GM06990 (cell line): ENCODE data around the gene TGIF1.
A peak's percentile ranks its signal among the peaks of the same experiment; 100 is the strongest.

Experiments used
- DNase-seq: peaks from one replicate; pipeline ENCODE4 v3.0.0-alpha.2; 2011; ENCODE audit not compliant: insufficient read length; ENCODE audit errors: extremely low read depth
- H3K27me3 ChIP-seq: replicated peaks from 2 replicates; pipeline ENCODE4 v1.6.0; 2011; ENCODE audit warnings: low read length; ENCODE audit not compliant: control insufficient read depth, insufficient read depth
- H3K36me3 ChIP-seq: 2 replicates; pipeline ENCODE4 v1.5.1; 2011; ENCODE audit warnings: low read length; ENCODE audit not compliant: control insufficient read depth, insufficient read depth
- H3K4me3 ChIP-seq: replicated peaks from 2 replicates; pipeline ENCODE4 v1.5.1; 2011; ENCODE audit warnings: low read depth, mild to moderate bottlenecking, control low read depth, low read length
- CTCF ChIP-seq: IDR thresholded peaks from 2 replicates; pipeline ENCODE4 v1.5.1; 2011; ENCODE audit warnings: low read length, control low read depth, mild to moderate bottlenecking, inconsistent platforms; ENCODE audit not compliant: insufficient read depth, poor library complexity, severe bottlenecking

Gene TGIF1

GRCh38 chr18:3478262-3478978 lies 28.4 kb downstream of the TGIF1 start:
- no peak for DNase-seq
- H3K27me3 ChIP-seq = no peaks in the 10 kb centered on the region; the same call in 1 of the 2 replicates
- TF ChIP-seq CTCF = no peak

GRCh38 chr18:3479978-3480509 lies 30.1 kb downstream of the TGIF1 start:
- no peak for DNase-seq
- TF ChIP-seq CTCF = no peak
- no peak overlapping the region for H3K4me3 ChIP-seq

More at GRCh38 chr18:3478262-3478978, 28.4 kb downstream of the TGIF1 start:
- Histone ChIP-seq H3K4me3 (no peak overlapping the region), H3K36me3 (no peaks in the 10 kb centered on the region)

GRCh38 chr18:3480827-3481573 lies 31.0 kb downstream of the TGIF1 start:
- no peak for TF ChIP-seq CTCF
- Histone ChIP-seq H3K27me3 (no peaks in the 10 kb centered on the region; the same call in 1 of the 2 replicates), H3K4me3 (no peak overlapping the region), H3K36me3 (no peaks in the 10 kb centered on the region)
- DNase-seq = no peak

More at GRCh38 chr18:3479978-3480509, 30.1 kb downstream of the TGIF1 start:
- no peaks in the 10 kb centered on the region for H3K36me3 ChIP-seq
- no peaks in the 10 kb centered on the region; the same call in 1 of the 2 replicates for H3K27me3 ChIP-seq

GRCh38 chr18:3481696-3482210 lies 31.8 kb downstream of the TGIF1 start:
- Histone ChIP-seq H3K36me3 (no peaks in the 10 kb centered on the region), H3K4me3 (no peak overlapping the region), H3K27me3 (no peaks in the 10 kb centered on the region; the same call in 1 of the 2 replicates)
- TF ChIP-seq CTCF = peak; percentile 58
- DNase-seq = no peak

- Histone ChIP-seq H3K36me3 (no peaks in the 10 kb centered on the region), H3K4me3 (no peak overlapping the region), H3K27me3 (no peaks in the 10 kb centered on the region; the same call in 1 of the 2 replicates)
- no peak for TF ChIP-seq CTCF
- DNase-seq = no peak
These were observed 32.3 kb downstream of the TGIF1 start for GRCh38 chr18:3482258-3482657.
